Nephron (organoid): Measurements from ENCODE around the gene BDKRB2.

Experiments used
- H3K27ac Mint-ChIP-seq, 3 experiments: 2 replicates each; pipeline ENCODE4 v1.8.0; 2020; ENCODE audit warnings: mixed read lengths in 3 of 3, mild to moderate bottlenecking in 2 of 3, moderate library complexity in 1 of 3
- H3K27me3 Mint-ChIP-seq: 2 replicates; pipeline ENCODE4 v1.8.0; 2021; ENCODE audit warnings: low read depth, mild to moderate bottlenecking, moderate library complexity, mixed read lengths
- H3K36me3 Mint-ChIP-seq: 2 replicates; pipeline ENCODE4 v1.8.0; 2020; ENCODE audit warnings: low read depth, mixed read lengths
- H3K4me1 Mint-ChIP-seq: 2 replicates; pipeline ENCODE4 v1.8.0; 2020; ENCODE audit warnings: mixed read lengths
- H3K4me3 Mint-ChIP-seq, 3 experiments: 2 replicates each; pipeline ENCODE4 v1.8.0; 2020; ENCODE audit warnings: mild to moderate bottlenecking in 3 of 3, mixed read lengths in 3 of 3, moderate library complexity in 2 of 3
- H3K9me3 Mint-ChIP-seq: 2 replicates; pipeline ENCODE4 v1.8.0; 2020; ENCODE audit warnings: mixed read lengths
- TF ChIP-seq, protein P1 (sequence below), 3 experiments: fragments of 200-600 bp; sonication (generic); IDR thresholded peaks; one replicate each; pipeline ENCODE4 v1.5.0; 2021; ENCODE audit warnings: antibody characterized with exemption in 3 of 3; ENCODE audit not compliant: unreplicated experiment in 3 of 3

BDKRB2 gene

DNA sequence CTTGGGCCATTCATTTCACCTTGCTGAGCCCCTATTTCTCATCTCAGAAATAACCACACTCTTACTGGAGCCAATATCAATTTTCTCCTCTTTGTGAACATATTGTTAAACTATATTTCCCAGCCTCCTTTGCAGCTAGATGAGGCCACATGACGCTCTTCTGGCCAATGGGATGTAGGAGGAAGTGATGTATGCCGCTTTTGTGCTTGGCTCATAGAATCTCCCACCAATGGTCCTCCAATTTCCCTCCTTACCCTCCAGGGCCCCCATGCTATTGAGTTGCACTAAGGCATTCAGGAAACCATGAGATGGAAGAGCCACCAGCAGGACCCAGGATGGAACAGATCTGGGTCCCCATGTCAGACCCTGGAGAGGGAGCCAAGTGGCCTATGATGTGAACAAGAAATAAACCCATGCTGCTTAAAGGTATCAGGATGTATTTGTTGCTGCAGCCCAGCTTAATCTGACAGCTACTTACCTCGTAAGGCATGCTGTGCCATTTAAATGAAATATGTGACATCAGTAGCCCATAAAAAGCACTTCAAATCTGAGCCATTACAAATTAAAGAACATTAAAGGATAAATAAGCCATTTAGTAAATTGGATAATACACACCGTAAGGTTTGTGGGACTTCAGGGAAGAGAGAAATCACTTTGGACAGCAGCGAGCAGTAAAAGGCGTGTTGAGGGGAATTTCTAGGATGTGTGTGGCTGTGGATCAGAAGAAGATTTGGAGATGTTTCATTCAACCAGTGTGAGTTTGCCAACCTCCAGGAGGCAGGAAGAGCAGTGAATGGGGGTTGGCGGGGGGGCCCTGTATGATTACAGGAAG, 24.4 kb upstream of the BDKRB2 start:
- Mint-ChIP-seq H3K27me3 (peaks cover 19% of the 10 kb centered on the region), H3K4me1 (peaks cover 34% of the 10 kb centered on the region), H3K9me3 (peaks cover 2% of the 10 kb centered on the region), H3K36me3 (no peaks in the 10 kb centered on the region), H3K27ac (no peak overlapping the region), H3K4me3 (no peak overlapping the region)
- TF ChIP-seq, protein P1, sequence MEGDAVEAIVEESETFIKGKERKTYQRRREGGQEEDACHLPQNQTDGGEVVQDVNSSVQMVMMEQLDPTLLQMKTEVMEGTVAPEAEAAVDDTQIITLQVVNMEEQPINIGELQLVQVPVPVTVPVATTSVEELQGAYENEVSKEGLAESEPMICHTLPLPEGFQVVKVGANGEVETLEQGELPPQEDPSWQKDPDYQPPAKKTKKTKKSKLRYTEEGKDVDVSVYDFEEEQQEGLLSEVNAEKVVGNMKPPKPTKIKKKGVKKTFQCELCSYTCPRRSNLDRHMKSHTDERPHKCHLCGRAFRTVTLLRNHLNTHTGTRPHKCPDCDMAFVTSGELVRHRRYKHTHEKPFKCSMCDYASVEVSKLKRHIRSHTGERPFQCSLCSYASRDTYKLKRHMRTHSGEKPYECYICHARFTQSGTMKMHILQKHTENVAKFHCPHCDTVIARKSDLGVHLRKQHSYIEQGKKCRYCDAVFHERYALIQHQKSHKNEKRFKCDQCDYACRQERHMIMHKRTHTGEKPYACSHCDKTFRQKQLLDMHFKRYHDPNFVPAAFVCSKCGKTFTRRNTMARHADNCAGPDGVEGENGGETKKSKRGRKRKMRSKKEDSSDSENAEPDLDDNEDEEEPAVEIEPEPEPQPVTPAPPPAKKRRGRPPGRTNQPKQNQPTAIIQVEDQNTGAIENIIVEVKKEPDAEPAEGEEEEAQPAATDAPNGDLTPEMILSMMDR (IDR thresholded peaks at IDR 0.05; ENCODE audit: unreplicated experiment in 3 of 3): no peak

DNA sequence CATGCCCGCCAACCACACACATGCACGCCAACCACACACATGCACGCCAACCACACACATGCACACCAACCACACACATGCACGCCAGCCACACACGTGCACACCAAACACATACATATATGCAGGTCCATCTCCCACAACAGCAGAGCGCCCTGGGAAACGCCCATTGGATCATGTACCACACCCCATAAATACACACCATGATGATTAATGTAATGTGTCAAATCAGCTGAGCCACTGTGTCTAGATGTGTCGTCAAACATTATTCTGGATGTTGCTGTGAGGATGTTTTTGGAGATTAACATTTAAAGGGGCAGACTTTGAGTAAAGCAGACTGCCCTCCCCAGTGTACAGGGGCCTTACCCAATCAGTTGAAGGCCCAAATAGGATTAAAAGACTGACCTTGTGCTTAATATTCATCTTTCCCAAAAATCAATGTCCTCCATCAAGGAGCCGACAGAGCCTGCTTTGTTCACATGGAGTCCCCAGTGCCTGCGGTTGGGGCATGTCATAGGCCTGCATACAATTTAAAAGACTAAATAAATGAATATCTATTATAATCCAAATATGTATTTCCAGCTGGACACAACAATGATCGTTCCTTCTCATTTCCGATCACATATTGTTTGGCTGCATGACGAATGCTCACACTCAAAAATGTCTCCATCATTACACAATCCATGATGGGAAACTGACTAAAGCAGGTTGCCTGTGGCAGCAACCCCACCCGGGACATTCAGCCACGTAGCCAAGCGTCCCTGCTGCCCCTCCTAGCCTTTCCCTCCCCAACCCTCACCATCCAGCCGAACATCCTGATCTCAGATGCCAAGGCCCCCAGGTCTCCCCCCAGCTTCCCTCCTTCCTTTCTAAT, 23.2 kb upstream of the BDKRB2 start:
- no peak overlapping the region for H3K4me3 Mint-ChIP-seq
- H3K27me3 Mint-ChIP-seq: peaks cover 10% of the 10 kb centered on the region
- peaks cover 25% of the 10 kb centered on the region for H3K4me1 Mint-ChIP-seq
- H3K36me3 Mint-ChIP-seq: no peaks in the 10 kb centered on the region
- H3K27ac Mint-ChIP-seq: no peak overlapping the region
- TF ChIP-seq, protein P1 (IDR thresholded peaks at IDR 0.05; ENCODE audit: unreplicated experiment in 3 of 3): no peak
- peaks cover 2% of the 10 kb centered on the region for H3K9me3 Mint-ChIP-seq

DNA sequence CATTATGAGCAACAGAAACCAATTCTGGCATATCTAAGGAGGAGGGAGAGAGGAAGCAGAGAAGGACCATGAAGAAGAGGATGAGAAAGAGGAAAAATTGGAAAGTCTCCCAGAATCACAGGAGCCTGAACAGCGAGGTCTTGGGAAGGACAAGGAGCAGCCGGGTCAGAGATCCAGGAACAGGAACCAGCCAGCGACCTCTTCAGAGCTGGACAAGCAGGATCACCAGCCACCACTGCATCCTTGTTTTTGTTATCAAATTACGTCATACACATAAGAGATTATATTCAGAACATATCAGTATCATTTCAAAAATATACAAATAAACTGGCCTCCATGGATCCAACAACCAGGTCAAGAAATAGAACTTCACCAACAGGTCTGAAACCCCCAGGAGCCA, 22.1 kb upstream of the BDKRB2 start:
- TF ChIP-seq, protein P1 (IDR thresholded peaks at IDR 0.05; ENCODE audit: unreplicated experiment in 3 of 3): no peak
- Mint-ChIP-seq H3K27me3 (peaks cover 5% of the 10 kb centered on the region), H3K36me3 (no peaks in the 10 kb centered on the region), H3K4me3 (no peak overlapping the region), H3K9me3 (peaks cover 2% of the 10 kb centered on the region), H3K4me1 (peaks cover 17% of the 10 kb centered on the region), H3K27ac (no peak overlapping the region)

DNA sequence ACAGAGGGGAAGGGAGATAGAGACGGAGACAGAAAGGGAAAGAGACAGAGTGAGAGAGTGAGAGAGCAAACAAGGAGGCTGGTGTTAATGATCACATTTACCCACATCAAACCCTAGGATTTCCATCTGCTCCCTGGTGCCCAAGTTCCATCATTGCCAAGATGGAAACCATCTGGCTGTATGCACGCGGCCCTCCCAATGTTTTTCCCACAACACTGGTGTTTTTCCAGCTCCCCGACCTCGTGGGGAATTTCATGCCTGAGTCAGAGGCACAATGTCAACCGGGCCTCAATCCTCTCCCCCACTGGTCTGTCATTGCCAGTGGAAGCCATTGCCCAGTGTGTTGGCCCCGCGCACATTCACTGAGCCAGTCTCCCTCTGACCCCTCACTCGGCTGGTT, 19.9 kb upstream of the BDKRB2 start:
- Mint-ChIP-seq H3K4me3 (no peak overlapping the region), H3K4me1 (peaks cover 22% of the 10 kb centered on the region), H3K27ac (no peak overlapping the region), H3K9me3 (peaks cover 2% of the 10 kb centered on the region), H3K36me3 (no peaks in the 10 kb centered on the region), H3K27me3 (peaks cover 22% of the 10 kb centered on the region)
- TF ChIP-seq, protein P1 (IDR thresholded peaks at IDR 0.05; ENCODE audit: unreplicated experiment in 3 of 3): no peak

DNA sequence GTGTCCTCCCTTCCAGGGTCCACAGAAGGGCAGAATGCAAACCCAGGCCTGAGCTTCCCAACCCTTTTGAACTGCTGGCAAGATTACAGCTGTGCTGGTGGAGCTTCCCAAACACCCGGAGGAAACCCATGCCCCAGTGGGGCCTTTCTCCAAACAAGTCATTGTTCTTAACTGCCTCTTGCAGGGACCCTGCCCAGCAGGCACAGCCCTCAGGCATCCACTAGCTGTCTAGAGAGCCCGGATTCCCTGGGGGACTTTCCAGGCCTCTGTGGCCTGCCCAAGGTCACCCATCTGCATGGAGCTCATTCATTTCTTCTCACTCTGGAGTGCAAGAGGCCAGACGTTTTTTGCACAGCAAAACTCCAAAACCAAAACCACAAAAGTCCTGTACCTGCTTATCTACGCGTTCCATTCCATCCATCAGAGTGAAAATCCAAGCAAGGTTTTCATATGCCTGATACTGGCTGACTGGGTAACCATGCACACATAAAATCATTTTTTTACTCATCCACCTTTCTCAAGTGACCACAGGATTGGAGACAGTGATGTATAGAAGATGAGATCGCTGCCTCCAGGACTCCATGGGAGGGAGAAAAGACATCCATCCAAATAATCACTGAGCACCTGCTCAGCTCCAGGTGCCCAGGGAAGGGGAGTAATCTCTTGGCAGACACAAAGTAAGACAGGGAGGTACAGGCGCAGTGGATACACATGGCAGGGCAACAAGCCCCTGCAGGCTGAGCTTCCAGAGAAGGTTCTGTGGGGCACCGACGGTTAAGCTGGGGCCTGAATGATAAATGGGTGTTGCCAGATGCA, 17.2 kb upstream of the BDKRB2 start:
- Mint-ChIP-seq H3K4me1 (peaks cover 20% of the 10 kb centered on the region), H3K27me3 (peaks cover 28% of the 10 kb centered on the region), H3K9me3 (no peaks in the 10 kb centered on the region), H3K36me3 (no peaks in the 10 kb centered on the region), H3K27ac (no peak overlapping the region), H3K4me3 (no peak overlapping the region)
- TF ChIP-seq, protein P1 (IDR thresholded peaks at IDR 0.05; ENCODE audit: unreplicated experiment in 3 of 3): no peak
